ENCODE data around the gene MRPL38.

Gene MRPL38

DNA sequence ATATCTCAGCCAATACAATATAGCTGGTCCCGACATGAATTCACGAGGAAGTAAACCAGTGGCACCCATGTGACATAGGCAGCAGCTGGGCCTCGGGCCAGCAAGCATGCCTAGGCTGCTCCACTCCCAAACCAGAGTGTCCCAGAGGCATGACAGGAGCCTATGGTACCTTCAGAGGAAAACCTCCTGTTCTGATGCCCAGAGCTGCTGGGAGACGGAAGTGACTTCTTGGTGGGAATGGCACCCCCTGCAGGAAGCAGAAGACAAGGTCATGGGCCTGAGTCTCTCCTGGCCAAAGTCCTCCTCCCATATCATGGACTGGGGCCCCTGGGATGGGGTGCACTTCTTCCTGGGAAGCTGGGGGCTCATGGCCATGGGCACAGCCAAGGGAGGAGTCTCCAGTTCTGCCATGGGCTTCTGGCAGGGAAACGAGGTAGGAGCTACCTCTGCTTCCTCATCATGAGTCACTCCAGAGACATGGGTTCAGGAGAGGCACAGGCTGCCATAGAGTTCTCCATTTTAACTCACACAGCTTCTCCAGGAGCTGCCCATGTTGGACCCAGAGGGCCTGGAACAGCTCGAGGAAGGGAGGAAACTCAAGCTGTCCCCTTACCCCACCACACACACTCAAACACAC is 22.7 kb upstream of the MRPL38 start:
- peak; percentile 27 for DNase-seq (ENCODE audit: low read depth)
- TF ChIP-seq, protein P1, sequence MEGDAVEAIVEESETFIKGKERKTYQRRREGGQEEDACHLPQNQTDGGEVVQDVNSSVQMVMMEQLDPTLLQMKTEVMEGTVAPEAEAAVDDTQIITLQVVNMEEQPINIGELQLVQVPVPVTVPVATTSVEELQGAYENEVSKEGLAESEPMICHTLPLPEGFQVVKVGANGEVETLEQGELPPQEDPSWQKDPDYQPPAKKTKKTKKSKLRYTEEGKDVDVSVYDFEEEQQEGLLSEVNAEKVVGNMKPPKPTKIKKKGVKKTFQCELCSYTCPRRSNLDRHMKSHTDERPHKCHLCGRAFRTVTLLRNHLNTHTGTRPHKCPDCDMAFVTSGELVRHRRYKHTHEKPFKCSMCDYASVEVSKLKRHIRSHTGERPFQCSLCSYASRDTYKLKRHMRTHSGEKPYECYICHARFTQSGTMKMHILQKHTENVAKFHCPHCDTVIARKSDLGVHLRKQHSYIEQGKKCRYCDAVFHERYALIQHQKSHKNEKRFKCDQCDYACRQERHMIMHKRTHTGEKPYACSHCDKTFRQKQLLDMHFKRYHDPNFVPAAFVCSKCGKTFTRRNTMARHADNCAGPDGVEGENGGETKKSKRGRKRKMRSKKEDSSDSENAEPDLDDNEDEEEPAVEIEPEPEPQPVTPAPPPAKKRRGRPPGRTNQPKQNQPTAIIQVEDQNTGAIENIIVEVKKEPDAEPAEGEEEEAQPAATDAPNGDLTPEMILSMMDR (IDR thresholded peaks at IDR 0.05; ENCODE audit: control insufficient read depth, extremely low read depth, insufficient read depth), result peak; percentile 44
- H3K4me3 ChIP-seq (ENCODE audit: low read depth, low read length), result no peak overlapping the region

DNA sequence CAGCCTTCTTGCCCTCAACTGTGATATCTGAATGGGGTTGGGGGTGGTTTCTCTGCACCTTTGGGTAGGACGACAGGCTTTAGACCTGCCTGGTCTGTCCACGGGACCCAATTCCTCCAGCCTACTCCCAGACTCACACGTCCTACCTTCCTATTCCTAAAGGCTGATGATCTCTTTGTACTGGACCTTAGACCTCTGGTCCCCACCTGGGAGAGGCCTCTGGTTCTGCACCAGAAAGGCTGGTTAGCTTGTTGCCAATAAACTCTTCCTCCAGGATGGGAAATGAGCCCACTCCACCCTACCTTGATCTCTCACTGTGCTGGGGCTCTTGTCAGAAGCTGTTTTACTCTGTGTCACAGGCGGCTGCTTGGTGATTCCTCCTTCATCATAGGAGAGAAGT is 21.8 kb upstream of the MRPL38 start:
- TF ChIP-seq, protein P1 (IDR thresholded peaks at IDR 0.05; ENCODE audit: control insufficient read depth, extremely low read depth, insufficient read depth), result no peak
- H3K4me3 ChIP-seq (ENCODE audit: low read depth, low read length), result no peak overlapping the region
- no peak for DNase-seq (ENCODE audit: low read depth)

DNA sequence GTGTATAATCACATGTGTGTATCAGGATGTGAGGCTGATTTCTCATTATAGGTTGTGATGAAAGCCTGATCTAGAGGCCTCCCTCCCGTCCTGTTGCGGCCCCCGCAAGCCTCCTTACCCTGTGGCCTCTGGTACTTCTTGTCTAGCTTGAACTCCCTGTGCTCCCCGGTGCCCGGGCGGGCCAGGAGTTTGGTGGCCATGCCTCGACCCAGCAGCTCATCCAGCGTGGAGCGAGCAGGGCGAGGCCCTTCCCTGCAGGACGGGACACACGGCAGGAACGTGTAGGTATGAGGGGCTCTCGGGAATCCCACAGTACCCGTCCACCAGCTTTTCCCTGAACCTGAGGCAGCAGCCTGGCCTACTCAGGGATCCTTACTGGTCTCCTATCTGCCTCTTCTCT is 21.2 kb upstream of the MRPL38 start:
- no peak for DNase-seq (ENCODE audit: low read depth)
- no peak overlapping the region for H3K4me3 ChIP-seq (ENCODE audit: low read depth, low read length)
- TF ChIP-seq, protein P1 (IDR thresholded peaks at IDR 0.05; ENCODE audit: control insufficient read depth, extremely low read depth, insufficient read depth), result no peak

DNA sequence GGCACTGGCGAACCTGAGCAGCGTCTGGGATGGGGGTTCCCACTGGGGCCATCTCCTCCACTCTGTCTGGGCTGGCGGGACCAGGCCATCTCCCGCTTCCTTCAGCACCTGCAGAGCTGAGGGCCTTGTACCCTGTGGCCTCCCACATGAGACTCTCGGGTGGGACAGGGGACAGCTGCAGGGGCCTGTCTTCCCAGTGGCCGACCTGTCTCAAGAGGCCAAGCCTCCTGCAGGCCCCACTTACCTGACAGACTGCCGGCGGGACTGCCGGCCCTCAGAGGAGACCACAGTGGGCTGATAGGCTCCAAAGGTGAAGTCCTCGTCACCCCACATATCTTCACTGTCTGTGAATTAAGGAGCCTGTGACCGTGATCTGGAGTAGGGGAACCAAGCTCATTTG is 20.4 kb upstream of the MRPL38 start:
- no peak for DNase-seq (ENCODE audit: low read depth)
- TF ChIP-seq, protein P1 (IDR thresholded peaks at IDR 0.05; ENCODE audit: control insufficient read depth, extremely low read depth, insufficient read depth), result no peak
- H3K4me3 ChIP-seq (ENCODE audit: low read depth, low read length), result no peak overlapping the region

DNA sequence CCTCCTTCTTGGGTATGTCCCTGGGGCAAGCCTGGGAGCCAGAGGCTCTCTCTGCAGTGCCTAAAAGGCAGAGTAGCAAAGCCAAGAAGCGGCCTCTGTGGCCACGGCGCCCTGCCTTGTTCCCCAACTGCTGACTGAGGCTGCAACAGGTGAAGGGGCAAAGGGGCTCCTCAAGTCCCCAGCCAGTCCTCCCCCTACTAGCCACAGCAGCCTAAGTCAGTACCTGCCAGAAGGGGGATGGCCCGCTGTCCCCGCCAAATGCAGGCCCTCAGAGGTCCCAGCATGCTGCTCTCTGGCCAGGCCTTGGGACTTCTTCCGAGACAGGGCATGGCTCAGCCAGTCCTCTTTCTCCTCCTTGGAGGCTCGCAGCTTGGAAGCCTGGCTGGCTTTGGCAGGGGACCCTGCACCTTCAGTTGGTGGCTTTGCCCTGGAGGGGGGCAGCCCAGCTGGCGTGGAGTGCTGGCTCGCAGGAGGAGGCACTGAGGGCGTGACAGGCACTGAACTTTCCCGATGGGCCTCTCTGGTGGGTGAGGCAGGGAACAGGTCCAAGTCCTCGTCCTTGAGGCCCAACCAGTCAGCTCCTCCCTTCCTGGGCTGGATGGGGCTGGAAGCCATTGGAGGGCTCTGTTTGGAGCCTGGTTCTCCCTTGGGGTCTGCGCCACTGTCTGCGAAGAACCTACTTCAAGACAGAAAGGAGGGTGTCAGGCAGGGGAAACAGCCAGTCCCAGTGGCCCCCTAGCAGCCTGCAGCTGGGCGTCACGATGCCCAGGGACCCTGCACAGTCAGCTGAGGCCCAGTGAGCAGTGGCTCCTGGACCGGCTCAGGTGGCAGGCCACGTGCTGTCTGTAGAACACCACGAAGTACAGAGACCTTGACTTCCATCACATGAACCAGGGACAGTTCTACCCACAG is 18.5 kb upstream of the MRPL38 start:
- no peak for DNase-seq (ENCODE audit: low read depth)
- H3K4me3 ChIP-seq (ENCODE audit: low read depth, low read length), result no peak overlapping the region
- TF ChIP-seq, protein P1 (IDR thresholded peaks at IDR 0.05; ENCODE audit: control insufficient read depth, extremely low read depth, insufficient read depth), result no peak

DNA sequence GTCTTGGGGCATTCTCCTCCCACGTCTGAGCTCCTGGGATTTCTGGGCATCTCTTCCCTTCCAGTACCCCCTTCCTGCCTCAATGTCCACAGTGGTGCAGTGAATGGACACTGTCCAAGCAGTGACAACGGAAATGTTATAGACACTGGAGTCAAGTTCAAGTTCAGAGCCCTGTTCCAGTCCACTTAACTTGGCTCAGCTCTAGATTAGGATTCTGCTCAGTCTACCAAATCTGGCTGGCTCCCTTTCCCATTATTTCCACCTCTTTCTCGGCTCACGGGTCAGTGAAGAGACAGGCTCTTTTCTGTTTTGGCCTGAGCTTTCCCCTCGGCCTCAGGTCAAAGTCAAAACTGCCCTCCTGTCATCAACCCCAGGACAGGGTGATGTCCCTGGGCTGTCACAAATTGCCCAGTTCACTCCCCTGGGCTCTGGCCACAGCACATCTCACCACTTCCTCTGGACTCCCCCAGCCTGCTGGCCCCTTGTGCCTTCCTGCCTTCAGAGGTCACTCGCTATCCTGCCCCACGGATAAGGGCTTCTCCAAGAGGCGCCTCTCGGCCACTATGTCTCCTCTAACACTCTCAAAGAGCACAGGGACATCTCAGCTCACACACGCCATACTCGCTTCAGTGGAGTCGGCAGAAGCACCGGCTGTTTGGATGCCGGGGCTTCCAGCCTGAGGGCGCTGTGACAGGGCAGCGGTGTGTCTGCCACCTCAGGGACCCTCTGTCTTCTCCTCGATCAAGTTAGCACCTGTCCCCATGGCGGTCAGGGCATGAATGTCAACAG is 17.7 kb upstream of the MRPL38 start:
- no peak for DNase-seq (ENCODE audit: low read depth)
- TF ChIP-seq, protein P1 (IDR thresholded peaks at IDR 0.05; ENCODE audit: control insufficient read depth, extremely low read depth, insufficient read depth), result no peak
- H3K4me3 ChIP-seq (ENCODE audit: low read depth, low read length), result no peak overlapping the region
